GM19463 (cell line): Measurements from ENCODE around the gene DMD.

Source experiments
- ATAC-seq: cut with Tn5 transposase; IDR thresholded peaks from one replicate; pipeline ENCODE4 v1.9.1; 2021; ENCODE audit warnings: mild to moderate bottlenecking, moderate library complexity; ENCODE audit not compliant: unreplicated experiment

Gene DMD

DNA sequence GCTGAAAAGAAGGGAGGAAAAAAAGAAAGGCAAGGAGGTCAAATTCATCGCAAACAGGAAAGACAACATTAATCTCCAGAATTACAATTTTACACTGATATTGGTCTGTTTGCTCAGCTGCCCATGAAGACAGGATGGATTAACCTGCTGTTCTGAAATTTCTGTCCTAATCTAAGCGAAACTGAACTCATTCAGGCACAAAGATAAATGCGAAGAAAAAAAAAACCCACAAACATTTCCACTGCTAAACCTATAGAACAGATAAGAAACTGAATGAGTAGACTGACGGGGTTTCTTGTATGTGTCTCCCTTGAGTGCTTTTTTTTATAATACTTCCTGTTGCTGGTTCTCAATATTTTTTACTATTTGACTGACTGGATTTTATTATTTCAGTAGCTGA, 1887.7 kb downstream of the DMD start:
- ATAC-seq = peak; percentile 83

DNA sequence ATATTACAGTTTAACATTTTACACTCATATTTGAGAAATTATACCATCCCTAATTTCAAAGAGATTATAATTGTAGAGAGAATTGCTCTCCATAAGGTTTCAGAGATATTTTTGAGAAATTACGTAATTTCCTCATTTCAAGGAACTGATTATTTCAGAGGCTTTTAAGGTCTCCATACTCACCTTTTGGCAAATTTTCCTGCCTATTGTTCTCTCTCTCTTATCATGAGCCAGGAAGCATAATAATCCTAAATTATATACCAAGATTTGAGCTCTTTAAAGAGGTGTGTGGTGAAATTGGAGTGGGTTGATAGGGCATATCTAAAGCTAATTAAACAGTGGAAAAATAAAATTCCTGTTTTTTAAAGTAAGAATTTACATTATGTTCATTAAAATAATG, 1890.6 kb downstream of the DMD start:
- no peak for ATAC-seq

DNA sequence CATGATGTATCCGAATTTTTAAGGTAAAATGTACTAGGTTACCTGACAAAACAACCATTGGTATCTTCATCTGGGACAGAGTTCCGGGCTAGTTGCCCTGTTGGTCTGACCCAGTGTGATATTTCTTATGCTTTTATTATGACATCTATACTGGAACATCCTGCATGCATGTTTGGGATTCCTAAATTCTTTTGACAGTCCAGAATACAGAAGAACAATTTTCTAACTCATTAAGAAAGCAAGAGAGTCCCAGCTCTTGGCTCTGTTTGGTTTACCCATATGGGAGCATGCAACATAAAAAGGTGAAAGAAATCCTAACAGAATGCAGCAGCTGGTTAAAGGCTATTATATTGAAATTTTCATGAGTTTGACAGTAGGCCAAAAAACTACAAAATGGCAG, 1891.8 kb downstream of the DMD start:
- no peak for ATAC-seq

DNA sequence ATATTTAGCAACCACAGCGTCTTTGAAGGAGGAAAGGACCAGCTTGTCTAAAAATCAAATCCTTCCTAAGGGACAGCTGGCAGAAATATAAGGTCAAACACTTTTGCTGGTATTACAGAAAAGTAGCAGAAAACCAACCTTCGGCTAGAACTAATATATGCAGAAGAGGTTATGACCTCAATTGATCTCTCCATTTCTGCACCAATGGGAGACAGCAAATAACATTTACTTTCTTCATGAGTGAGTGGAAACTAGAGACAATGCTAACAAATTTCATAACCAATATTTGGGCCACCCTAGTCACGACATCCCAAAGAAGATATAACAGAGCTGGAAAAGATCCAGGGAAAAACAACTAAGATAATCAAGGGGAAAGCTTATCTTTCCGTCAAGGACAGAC, 1892.5 kb downstream of the DMD start:
- no peak for ATAC-seq

DNA sequence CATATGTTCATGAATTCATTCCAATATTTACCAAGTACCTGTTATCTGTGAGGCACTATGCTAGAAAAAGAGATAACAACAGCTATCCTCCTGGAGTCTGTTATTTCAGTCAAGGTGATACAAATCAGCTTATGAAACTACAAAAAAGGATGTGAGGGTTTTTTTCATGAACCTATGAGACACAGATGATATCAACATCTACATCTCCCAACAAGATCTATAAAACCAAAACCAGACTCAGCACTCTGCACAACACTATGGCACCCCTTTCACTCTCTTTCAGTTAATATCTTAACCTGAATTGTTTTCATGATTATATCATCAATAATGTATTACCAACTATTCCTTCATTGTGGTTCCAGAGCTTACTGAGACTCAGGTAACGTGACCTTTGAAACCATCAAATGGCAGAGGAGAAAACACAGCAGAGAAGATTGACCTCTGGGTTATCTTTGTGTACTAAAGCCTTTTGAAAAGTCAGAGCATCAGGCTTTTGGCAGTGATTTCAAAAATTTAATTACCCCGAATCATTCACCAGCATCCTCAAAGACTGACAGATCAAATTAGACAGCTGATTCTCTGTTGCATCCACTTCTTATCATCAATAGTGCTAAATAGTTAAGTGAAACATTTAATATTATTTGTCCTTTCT, 1894.9 kb downstream of the DMD start:
- no peak for ATAC-seq

DNA sequence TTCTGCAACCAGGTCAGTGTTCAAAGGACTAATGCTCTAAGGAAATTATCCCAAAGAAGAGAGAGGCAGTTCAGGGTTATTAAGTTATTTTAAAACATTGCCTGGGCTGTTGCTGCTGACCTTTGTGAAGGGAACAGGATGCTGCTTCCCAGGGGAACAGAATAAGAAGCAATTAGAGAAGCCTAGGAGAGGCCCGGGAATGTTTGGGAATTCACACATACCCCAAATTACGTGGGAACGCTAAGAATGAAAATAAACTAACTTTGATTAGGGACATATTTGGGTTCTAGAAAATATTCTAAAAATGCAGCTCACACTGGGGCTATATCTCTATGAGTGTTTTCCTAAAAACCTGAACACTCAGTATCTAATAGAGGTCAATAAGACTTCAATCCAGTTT, 1896.4 kb downstream of the DMD start:
- no peak for ATAC-seq

DNA sequence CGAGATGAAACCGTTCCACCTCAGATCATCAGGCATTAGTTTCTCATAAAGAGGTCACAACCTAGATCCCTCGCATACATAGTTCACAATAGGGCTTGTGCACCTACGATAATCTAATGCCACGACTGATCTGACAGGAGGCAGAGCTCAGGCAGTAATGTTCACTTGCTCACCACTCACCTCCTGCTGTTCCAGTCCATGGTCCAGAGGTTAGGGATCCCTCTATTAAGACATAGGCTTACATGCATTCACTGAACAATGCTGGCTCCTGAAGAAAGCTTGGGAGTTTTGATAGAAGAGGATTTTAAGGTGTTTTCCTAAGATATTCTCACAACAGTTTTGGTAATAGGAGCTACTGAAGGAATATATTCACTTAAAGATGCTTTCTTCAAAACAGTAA, 1903.4 kb downstream of the DMD start:
- no peak for ATAC-seq

DNA sequence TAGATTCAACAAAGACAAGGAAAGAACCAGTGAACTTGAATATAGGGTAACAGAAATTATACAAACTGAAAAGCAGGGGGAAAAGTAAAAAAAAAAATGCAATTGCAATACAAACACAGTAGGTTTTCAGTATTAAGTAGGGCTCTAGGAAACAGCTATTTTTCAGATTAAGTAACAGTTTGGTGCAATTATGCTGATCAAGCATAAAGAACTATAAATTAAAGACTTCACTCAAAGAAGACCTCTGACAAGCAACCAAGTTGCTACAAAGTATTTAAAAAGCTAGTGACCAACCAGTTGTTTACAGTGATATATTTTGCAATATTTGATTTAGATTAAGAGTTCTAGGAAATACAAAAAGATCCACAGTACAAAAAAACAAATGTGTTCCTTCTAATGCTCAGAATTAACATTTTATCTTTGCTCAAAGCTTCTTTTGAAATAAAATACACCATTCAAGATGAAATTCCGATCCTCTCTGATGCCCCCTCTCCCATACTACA, 1908.7 kb downstream of the DMD start:
- no peak for ATAC-seq

DNA sequence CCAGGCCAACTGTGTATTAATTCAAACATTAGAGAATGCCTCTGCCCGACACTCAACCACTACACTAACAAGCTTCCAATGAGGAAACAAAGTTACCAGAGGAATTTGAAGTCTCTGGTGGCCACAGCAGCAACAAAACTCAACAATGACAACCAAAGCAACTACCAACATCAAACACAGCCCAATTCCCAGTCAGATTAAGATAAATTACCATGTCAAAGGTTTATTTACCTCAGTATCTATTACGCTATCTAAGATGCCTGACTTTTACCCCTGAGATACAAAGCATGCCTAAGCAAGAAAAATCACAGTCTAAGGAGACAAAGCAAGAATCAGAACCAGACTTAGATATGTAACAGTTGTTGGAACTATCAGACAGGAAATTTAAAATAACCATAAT, 1909.4 kb downstream of the DMD start:
- no peak for ATAC-seq

DNA sequence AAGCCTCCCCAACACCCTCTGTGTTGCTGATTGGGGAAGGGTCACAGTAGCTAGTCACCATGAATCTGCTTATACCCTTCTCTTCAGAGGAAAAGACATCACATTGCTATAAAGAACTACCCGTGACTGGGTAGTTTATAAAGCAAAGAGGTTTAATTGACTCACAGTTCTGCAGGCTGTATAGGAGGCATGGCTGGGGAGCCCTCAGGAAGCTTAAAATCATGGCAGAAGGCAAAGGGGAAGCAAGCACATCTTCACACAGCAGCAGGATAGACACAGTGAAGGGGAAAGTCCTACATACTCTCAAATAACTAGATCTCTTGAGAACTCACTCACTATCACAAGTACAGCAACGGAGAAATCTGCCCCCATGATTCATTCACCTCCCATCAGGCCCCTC, 1910.1 kb downstream of the DMD start:
- ATAC-seq = no peak

DNA sequence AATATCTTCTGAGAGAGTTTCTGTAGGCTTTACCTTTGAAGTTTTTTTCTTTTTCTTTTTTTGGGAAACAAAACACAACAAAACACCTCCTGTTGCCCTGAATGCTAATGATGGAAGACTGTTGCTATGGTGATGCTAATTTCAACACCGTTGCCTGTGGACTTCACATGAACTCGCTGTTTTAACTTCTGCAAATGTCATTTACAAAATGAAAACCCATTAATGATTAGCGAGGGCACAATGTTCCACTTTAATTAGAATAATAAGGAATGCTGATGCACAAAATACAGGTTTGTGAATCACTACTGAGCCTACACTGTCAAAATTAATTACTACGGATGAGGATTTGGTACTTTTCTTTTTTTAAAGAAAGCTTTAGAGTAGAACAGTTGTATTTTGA, 1912.4 kb downstream of the DMD start:
- no peak for ATAC-seq

DNA sequence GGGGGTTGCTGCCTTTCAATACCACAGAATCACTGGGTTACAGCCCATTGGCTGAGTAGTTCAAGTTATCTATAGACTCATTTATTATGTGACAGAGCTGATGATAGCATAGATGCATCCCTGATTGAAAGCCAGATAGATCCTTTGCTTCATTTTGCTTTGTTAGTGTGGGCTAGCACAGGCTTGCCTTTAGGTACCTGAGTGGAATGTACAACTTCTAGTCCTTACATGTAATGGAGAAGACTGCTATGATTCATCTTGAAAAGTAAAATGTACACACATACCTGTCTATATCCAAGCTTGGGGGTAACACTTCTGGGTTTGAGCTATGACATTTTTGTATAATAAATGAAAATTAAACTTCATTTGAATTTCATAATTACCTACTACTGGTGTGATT, 1913.5 kb downstream of the DMD start:
- ATAC-seq = no peak

DNA sequence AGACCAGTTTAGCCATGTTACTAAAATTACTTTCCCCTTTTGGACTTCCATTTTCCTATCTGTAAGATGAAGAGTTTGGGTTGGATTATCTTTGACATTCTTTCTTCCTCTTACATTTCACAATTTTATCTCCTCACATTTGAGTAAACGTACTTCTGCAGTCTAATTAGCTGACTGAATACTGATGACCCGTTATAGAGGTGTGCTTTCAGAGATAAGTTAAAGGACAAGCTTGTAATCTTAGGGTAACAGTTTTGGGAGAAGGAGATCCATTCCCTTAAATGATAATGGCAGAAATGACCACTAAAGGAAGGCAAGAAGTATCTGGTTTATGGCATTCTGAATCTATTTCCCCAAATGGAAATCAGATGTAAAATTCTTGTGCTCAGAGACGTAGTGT, 1916.9 kb downstream of the DMD start:
- ATAC-seq = no peak

DNA sequence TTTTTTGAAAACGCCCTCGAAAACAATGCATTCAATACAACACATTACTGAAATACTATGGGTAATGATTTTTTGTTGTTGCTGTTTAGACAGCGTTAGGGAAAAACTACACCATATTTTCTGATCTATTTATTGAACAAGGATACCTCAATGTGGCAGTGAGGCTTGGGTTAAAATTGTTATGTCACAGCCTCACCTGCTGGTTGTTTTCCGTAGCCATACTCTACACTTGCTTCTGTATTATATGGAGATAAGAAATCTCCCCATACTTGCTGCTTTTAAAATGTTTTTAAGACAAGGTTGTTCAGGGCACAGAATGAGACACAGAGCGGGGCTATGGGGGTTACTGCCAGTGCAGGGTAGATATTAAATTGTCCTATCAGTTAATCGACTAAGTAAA, 1917.9 kb downstream of the DMD start:
- ATAC-seq = peak; percentile 70

DNA sequence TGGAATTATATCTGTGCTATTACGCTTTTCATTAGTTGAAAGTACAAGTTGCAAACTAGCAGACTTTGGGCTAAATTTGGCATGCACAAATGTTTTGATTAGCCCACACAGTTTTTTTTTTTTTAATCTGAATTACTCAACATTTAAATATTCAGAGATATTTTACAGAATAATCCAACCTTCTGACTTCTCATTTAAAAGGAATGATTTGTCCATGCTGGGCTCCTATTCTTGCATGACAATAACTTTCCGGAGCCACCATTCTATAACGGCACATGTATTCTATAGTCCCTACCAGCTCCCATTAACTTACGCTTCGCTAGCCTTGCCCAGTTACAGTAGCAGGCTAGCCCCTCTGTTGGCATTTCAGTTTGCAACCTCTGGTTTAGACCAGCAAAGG, 1920.2 kb downstream of the DMD start:
- ATAC-seq = no peak

DNA sequence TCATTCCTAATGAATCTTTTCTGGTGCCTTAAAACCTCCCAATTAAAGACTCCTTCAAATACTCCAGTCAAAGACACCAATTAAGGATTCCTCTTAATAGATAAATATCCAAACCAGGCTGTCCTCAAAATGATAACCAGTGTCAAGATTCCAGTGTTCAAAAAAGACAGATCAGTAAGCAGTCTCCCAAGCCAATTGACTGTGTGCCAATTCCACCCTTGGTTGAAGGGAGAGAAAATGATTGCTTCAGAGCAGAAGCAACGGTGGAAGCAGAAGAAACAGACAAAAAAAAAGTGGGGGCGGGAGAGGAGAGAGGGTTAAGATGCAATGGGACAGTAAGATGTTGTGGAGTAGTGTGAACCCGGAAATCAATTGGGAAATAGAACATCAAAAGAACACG, 1923.5 kb downstream of the DMD start:
- ATAC-seq = no peak

DNA sequence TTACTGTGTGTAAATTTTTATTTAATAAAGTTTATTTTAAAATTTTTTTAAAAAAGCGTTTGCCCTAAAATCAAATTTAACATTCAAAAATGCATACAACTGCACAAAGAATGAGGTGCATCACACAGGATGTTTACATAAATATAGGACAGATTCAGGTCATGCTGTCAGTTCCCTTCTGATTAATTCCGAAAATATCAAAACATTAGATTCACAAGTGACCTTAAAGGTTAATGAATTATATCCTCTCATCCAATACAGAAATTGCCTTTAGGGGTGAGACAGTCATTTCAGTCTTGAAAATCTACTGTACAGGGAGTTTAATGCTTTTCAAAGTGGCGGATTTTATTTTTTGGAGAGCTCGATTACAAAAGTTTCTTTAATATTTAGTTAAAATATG, 1930.8 kb downstream of the DMD start:
- ATAC-seq = peak; percentile 67

DNA sequence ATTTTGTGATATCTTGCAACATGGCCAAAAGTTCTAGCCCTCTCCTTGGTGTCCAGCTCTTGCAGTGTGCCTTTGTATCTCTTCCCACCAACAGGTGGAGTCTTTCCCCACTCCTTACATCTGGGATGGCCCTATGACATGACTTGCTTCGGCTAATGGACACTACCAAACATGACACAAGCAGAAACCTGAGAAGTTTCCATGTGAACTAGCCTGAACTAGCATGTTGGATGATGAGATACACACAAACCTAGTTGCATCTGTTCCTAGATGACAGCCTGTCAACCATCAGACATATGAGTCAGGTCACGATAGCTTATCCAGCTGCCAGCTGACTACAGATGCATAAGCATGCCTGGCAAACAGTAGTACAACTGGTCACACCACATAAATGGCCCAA, 1932.0 kb downstream of the DMD start:
- no peak for ATAC-seq

DNA sequence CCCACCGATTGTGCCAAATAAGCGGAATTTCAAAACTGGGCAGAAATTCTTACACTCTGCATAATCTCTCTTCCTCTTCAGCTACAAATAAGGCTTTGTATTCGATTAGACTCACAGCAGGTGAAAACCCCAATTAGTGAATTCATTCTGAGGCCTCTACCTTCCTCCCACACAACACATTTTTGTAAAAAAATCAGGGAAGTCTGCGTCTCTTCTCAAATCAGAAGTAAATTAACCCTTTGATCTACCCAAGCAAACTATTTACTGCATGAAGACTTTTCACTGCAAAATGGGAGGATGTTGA, 1938.9 kb downstream of the DMD start:
- ATAC-seq = peak; percentile 69

DNA sequence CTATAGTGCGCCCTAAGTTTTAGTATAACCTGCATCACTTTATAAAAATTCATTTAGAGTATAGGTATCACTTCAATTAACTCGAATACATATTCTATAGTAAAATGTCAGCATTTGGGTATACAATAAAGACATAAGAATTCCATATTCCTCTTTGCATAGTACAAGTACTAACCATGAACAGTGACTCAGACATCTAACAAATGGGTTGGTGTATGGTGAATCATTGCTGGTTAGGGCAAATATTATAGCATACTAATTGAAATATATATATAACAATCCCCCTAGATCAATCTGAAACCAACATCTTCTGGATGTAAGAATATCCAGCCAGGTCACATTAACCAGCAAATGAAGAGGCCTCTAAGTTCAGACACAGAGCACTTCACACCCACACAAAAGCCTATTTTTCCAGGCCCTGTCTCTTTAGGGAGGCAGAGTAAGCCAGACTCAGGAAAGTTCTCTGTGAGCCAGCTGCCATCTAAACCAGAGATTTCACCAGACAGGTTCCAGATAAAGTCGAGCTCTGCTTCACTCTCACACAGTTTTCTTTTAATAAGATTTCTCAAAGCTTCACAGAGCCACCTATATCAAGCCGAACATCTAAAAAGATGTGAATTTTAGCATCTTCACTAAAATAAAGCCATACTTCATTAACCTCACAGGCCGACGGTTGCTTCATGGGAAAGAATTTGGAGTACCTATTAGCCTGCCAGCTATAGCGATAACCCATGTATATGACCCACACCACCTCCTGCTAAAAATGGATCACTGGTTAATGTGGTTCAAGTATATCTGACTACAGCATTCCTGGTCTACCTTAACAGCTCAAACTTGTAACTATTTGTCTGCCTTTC, 1939.5 kb downstream of the DMD start:
- ATAC-seq = peak; percentile 32

DNA sequence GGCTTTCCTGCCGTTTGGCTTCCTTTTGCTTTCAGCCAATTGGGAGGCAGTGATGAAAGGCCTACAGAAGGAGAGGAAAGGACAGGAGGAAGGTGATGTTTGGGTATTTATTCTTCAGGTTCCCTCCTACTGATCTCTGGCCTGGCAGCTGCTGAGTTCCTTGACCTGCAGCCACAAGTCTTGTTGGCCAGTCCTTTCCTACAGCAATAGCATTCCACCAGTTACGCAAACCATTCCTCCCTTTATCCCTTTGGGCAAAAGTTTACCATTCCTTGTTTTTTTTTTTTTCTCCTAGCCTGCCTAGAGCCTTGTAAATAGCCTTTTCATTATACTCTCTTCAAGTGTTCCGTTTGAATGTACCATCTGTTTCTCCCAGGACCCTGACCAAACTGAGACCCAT, 1941.4 kb downstream of the DMD start:
- ATAC-seq = no peak

DNA sequence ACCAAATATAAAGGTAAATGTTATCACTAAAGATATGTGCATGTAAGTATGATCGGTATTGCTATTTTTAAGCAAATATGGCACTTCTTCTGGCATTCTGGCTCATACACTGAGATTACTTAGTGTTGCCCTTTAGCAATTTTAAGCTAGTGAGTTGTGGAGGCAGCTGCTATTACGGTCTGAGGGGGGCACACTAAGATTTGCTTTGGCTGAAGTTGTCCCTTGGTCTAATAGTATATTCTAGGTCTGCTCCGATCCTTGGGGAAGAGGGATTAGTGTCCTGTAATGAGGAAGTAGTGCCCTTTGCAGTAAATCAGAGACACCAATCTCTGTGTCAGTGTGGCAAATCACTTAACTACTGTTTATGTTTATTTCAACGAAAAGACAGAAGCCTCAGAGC, 1943.0 kb downstream of the DMD start:
- ATAC-seq = no peak
